Esophagus squamous epithelium (tissue), 4 donors: ENCODE measurements around the gene TPO.

Experiments used
- POLR2A ChIP-seq, 4 donors: fragments of 450-650 bp; IDR thresholded peaks; one replicate each; pipeline ENCODE4 v1.6.1; 2017; ENCODE audit warnings: antibody characterized with exemption in 4 of 4, mild to moderate bottlenecking in 4 of 4, moderate library complexity in 3 of 4
- TF ChIP-seq, protein P1 (sequence below), 6 experiments: fragments of 450-650 bp in 4 of 6; fragments of 200-600 bp in 2 of 6; sonication (generic) in 2 of 6; IDR thresholded peaks; one replicate each; pipeline ENCODE4 v1.5.1; 2016 to 2019; ENCODE audit warnings: antibody characterized with exemption in 6 of 6, mild to moderate bottlenecking in 4 of 6, moderate library complexity in 4 of 6

GRCh38 chr2:1375794-1376193 is 37.5 kb upstream of the TPO start:
- TF ChIP-seq, protein P1, sequence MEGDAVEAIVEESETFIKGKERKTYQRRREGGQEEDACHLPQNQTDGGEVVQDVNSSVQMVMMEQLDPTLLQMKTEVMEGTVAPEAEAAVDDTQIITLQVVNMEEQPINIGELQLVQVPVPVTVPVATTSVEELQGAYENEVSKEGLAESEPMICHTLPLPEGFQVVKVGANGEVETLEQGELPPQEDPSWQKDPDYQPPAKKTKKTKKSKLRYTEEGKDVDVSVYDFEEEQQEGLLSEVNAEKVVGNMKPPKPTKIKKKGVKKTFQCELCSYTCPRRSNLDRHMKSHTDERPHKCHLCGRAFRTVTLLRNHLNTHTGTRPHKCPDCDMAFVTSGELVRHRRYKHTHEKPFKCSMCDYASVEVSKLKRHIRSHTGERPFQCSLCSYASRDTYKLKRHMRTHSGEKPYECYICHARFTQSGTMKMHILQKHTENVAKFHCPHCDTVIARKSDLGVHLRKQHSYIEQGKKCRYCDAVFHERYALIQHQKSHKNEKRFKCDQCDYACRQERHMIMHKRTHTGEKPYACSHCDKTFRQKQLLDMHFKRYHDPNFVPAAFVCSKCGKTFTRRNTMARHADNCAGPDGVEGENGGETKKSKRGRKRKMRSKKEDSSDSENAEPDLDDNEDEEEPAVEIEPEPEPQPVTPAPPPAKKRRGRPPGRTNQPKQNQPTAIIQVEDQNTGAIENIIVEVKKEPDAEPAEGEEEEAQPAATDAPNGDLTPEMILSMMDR (IDR thresholded peaks at IDR 0.05) = no peak
- TF ChIP-seq POLR2A (IDR thresholded peaks at IDR 0.05) = no peak
